Colonic mucosa (tissue), 4 donors: ENCODE measurements around the gene BCLAF1. TPM values are rescaled to one million over a fixed set of nuclear protein-coding genes. Genes with fewer than 3 reads are reported as not detected.

Experiments used
- DNase-seq: peaks from one replicate; pipeline ENCODE4 v3.0.0-alpha.2; 2020
- H3K27ac ChIP-seq: fragments of 200-600 bp; one replicate; pipeline ENCODE4 v1.8.0; 2021
- H3K27me3 ChIP-seq: fragments of 200-600 bp; one replicate; pipeline ENCODE4 v1.8.0; 2021
- H3K36me3 ChIP-seq: fragments of 200-600 bp; one replicate; pipeline ENCODE4 v1.8.0; 2021
- H3K4me1 ChIP-seq: fragments of 200-600 bp; one replicate; pipeline ENCODE4 v1.8.0; 2021; ENCODE audit warnings: mild to moderate bottlenecking
- H3K4me3 ChIP-seq: fragments of 200-600 bp; one replicate; pipeline ENCODE4 v1.8.0; 2021
- H3K9ac ChIP-seq, 2 donors: one replicate each; pipeline ENCODE4 v1.7.0; 2013; ENCODE audit warnings: control low read depth in 2 of 2, low read depth in 2 of 2, low read length in 2 of 2
- H3K9me3 ChIP-seq: fragments of 200-600 bp; one replicate; pipeline ENCODE4 v1.8.0; 2021
- intact Hi-C: fragments of 100-400 bp; cut with DNase I; formaldehyde crosslinking; loops from one replicate; pipeline ENCODE4 v1.14.1; 2022
- total RNA-seq, 2 donors: library from RNA; stranded (reverse); fragmentation: NEBNext Ultra II Directional in 1 of 2; extraction: Animal tissue kit (Norgen Biotek cat#: 25700) in 1 of 2; gene quantifications; one replicate each; pipeline ENCODE4 v1.2.1, GENCODE V29; 2021
- TF ChIP-seq, protein P1 (sequence below): fragments of 200-600 bp; IDR thresholded peaks from one replicate; pipeline ENCODE4 v1.8.0; 2022; ENCODE audit warnings: antibody characterized with exemption, mild to moderate bottlenecking
- donor health status: healthy.
- donor health status: DM: no; HTN: no; CAD: no.
- donor health status: DM: no; HTN: no; CAD: no.

Gene BCLAF1
- total RNA-seq, 2 donors from 2014 or later = 127 to 143 TPM

DNA sequence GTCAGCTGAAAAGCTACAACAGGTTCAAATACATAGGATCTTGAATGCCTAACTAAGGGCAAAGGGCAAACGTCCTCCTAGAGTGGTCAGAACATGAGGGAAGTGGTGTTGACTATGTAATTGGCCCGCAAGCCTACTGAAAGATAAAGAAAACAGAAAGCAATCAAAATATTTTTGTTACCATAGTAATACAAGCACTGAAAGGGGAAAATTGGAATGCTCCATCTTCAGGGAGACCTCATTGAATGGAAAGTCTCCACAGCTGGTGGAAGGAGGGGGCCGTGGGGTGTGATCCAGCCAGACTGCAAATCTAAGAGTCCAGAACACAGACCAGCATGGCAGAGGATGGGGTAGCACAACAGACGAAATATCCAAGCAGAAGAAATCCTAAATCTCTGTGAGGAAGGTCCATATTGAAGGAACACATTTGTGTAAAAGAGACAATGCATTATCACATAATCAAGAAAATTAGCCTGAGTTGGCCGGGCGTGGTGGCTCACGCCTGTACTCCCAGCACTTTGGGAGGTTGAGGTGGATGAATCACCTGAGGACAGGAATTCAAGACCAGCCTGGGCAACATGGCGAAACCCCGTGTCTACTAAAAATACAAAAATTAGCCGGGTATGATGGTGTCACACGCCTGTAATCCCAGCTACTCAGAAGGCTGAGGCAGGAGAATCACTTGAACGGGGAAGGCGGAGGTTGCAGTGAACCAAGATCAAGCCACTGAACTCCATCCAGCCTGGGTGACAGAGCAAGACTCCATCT, 79.1 kb downstream of the BCLAF1 start:
- Histone ChIP-seq H3K4me3 (no peak overlapping the region), H3K4me1 (no peaks in the 10 kb centered on the region), H3K36me3 (no peaks in the 10 kb centered on the region), H3K9ac (no peak overlapping the region), H3K27me3 (no peaks in the 10 kb centered on the region), H3K9me3 (no peaks in the 10 kb centered on the region), H3K27ac (no peak overlapping the region)
- TF ChIP-seq, protein P1, sequence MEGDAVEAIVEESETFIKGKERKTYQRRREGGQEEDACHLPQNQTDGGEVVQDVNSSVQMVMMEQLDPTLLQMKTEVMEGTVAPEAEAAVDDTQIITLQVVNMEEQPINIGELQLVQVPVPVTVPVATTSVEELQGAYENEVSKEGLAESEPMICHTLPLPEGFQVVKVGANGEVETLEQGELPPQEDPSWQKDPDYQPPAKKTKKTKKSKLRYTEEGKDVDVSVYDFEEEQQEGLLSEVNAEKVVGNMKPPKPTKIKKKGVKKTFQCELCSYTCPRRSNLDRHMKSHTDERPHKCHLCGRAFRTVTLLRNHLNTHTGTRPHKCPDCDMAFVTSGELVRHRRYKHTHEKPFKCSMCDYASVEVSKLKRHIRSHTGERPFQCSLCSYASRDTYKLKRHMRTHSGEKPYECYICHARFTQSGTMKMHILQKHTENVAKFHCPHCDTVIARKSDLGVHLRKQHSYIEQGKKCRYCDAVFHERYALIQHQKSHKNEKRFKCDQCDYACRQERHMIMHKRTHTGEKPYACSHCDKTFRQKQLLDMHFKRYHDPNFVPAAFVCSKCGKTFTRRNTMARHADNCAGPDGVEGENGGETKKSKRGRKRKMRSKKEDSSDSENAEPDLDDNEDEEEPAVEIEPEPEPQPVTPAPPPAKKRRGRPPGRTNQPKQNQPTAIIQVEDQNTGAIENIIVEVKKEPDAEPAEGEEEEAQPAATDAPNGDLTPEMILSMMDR = no peak
- intact Hi-C loops = no loop called here
- no peak for DNase-seq

DNA sequence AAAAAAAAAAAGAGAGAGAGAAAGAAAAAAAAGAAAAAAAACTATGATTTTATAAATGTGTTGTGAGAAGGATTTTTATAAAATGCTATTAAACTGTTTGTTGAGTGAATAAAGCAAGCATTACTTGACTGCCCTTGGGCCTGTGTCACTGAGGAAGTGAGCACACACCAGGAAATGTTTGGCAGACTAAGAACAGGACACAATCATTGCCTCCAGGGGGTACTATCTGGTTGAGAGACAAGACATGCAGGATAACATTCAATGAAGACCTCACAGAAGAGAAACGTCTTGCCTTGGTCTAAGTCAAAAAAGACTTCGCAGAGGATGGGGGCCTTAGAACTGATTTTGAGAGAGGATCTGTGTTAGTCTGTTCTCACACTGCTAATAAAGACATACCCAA, 80.2 kb downstream of the BCLAF1 start:
- TF ChIP-seq, protein P1 = no peak
- no peaks in the 10 kb centered on the region for H3K36me3 ChIP-seq
- H3K9ac ChIP-seq = no peak overlapping the region
- no peaks in the 10 kb centered on the region for H3K4me1 ChIP-seq
- H3K4me3 ChIP-seq = no peak overlapping the region
- no peaks in the 10 kb centered on the region for H3K9me3 ChIP-seq
- no peaks in the 10 kb centered on the region for H3K27me3 ChIP-seq
- no peak for DNase-seq
- H3K27ac ChIP-seq = no peak overlapping the region
- intact Hi-C loops = no loop called here

DNA sequence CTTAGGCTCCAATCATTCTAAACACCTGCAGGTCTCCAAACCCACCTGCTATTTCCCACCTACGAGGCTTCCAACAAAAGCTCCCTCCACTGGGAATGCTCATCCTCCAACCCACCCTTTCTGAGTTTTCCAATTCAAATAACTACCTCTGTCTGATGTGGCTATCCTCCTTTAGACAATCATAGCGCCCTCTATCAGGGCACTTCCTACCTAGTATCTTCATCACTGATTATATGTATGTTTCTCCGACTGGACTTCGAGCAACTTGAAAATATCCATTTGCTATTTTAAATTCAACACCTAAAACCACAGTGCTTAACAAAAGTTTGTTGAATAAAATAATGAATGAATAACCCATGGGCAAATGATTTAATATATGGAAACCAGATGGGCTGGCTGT, 80.9 kb downstream of the BCLAF1 start:
- no peaks in the 10 kb centered on the region for H3K27me3 ChIP-seq
- no peak for DNase-seq
- H3K9me3 ChIP-seq = no peaks in the 10 kb centered on the region
- no peak overlapping the region for H3K9ac ChIP-seq
- no peak overlapping the region for H3K4me3 ChIP-seq
- H3K27ac ChIP-seq = no peak overlapping the region
- intact Hi-C loops = no loop called here
- H3K4me1 ChIP-seq = no peaks in the 10 kb centered on the region
- TF ChIP-seq, protein P1 = no peak
- no peaks in the 10 kb centered on the region for H3K36me3 ChIP-seq

Other genes with a start within 250 kb of the BCLAF1 start
- 1 to 10 TPM; 2.2 to 9.8 TPM for gene MTFR2, start 39.5 kb downstream of the BCLAF1 start, total RNA-seq